WERI-Rb-1 (cell line): ENCODE results near the gene EFCAB8.

Experiments used
- DNase-seq: peaks from one replicate; pipeline ENCODE4 v3.0.0-alpha.2; 2020
- H3K27ac ChIP-seq: fragments of 250-450 bp; sonication (Bioruptor Pico); 2 replicates; pipeline ENCODE4 v1.5.1; 2020; ENCODE audit warnings: mild to moderate bottlenecking, moderate library complexity
- H3K27me3 ChIP-seq: fragments of 250-450 bp; sonication (Bioruptor Pico); 2 replicates; pipeline ENCODE4 v1.5.1; 2021; ENCODE audit warnings: mild to moderate bottlenecking, low read depth, moderate library complexity; ENCODE audit not compliant: insufficient read depth, severe bottlenecking
- H3K36me3 ChIP-seq: fragments of 250-450 bp; sonication (Bioruptor Pico); 2 replicates; pipeline ENCODE4 v1.5.1; 2020; ENCODE audit warnings: mild to moderate bottlenecking, moderate library complexity
- H3K4me3 ChIP-seq: 2 replicates; pipeline ENCODE4 v1.5.1; 2011; ENCODE audit warnings: low read depth, mild to moderate bottlenecking, control low read depth, low read length
- H3K9me3 ChIP-seq: fragments of 250-450 bp; sonication (Bioruptor Pico); 2 replicates; pipeline ENCODE4 v1.5.1; 2021; ENCODE audit warnings: mild to moderate bottlenecking, moderate library complexity; ENCODE audit not compliant: severe bottlenecking
- CTCF ChIP-seq: IDR thresholded peaks from 2 replicates; pipeline ENCODE4 v1.5.1; 2011; ENCODE audit warnings: low read depth, mild to moderate bottlenecking, control low read depth, inconsistent platforms, low read length

The EFCAB8 gene

GRCh38 chr20:32909451-32909850 is 50.7 kb downstream of the EFCAB8 start:
- TF ChIP-seq CTCF = no peak
- Histone ChIP-seq H3K4me3 (no peak overlapping the region), H3K9me3 (no peaks in the 10 kb centered on the region), H3K27ac (no peak overlapping the region), H3K27me3 (no peaks in the 10 kb centered on the region), H3K36me3 (no peaks in the 10 kb centered on the region)
- no peak for DNase-seq

GRCh38 chr20:32909896-32910571 is 51.3 kb downstream of the EFCAB8 start:
- H3K36me3 ChIP-seq = no peaks in the 10 kb centered on the region
- no peak for TF ChIP-seq CTCF
- no peak overlapping the region for H3K27ac ChIP-seq
- H3K9me3 ChIP-seq = no peaks in the 10 kb centered on the region
- H3K4me3 ChIP-seq = no peak overlapping the region
- no peaks in the 10 kb centered on the region for H3K27me3 ChIP-seq
- no peak for DNase-seq

- Histone ChIP-seq H3K27me3 (no peaks in the 10 kb centered on the region), H3K9me3 (peaks cover 7% of the 10 kb centered on the region)
- DNase-seq = no peak
Measured at GRCh38 chr20:32911355-32911754, 52.6 kb downstream of the EFCAB8 start.

GRCh38 chr20:32912688-32913087 is 54.0 kb downstream of the EFCAB8 start:
- no peaks in the 10 kb centered on the region for H3K36me3 ChIP-seq
- no peak overlapping the region for H3K27ac ChIP-seq
- DNase-seq = no peak
- H3K9me3 ChIP-seq = peaks cover 7% of the 10 kb centered on the region
- H3K4me3 ChIP-seq = no peak overlapping the region
- no peak for TF ChIP-seq CTCF
- no peaks in the 10 kb centered on the region for H3K27me3 ChIP-seq

More at GRCh38 chr20:32911355-32911754, 52.6 kb downstream of the EFCAB8 start:
- no peak for TF ChIP-seq CTCF
- Histone ChIP-seq H3K4me3 (no peak overlapping the region), H3K36me3 (no peaks in the 10 kb centered on the region), H3K27ac (no peak overlapping the region)

- no peaks in the 10 kb centered on the region for H3K36me3 ChIP-seq
- H3K27ac ChIP-seq = no peak overlapping the region
- H3K27me3 ChIP-seq = no peaks in the 10 kb centered on the region
- H3K4me3 ChIP-seq = no peak overlapping the region
- no peak for DNase-seq
- H3K9me3 ChIP-seq = peaks cover 7% of the 10 kb centered on the region
- TF ChIP-seq CTCF = no peak
Measured at GRCh38 chr20:32914031-32914430, 55.3 kb downstream of the EFCAB8 start.
